ENCODE results near the gene MYRF. TPM values are rescaled to one million over a fixed set of nuclear protein-coding genes. Genes with fewer than 3 reads are reported as not detected.

Gene MYRF
- total and polyA plus RNA-seq, 2 of the 13 experiments (the other 11 are each of a cell fraction or from before 2014, with no cell fraction given): 10.2 to 25.9 TPM

DNA sequence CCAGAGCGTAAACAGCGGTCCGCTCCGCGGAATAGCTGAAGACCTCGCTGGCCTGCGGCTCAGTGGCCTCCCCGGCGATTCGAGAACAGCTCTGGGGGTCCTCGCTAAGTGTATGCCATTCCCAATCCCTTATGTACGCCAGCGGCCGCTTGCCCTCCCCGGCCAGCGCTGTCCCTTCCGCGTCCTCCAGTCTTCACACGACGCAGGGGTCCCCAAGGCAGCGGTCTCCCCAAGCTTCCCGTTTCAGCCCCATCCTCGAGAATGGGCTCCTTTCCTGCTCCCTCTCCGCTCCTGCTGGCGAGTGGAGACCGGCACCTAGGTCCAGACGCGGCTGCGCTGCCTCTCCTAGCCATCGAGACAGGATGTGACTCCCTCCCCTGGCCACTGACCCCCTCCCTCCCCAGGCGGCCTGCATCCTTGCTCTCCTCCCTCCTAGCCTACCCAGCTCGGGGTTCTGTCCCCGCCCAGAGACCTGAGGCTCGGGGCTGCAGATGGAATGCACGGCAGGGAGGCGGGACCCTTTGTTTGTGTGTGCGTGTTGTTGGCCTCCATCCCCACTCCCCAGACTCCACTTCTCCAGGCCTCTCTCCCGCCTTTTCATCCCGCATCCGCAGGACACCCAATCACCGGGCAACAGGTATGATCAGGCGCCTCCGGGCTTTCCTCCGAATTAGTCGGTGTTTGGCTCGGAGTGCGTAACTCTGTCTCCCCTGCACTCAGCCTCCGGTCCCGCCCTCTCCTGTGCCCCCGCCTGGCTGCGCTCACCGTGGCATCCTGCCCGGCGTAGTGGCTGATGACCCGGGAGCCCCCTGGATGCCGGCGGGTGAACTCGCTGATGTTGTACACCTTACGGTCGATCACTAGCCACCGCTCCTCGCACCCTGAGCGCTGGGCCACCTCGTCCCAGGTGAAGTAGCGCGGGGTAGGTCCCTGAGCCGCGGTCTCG, 63.6 kb downstream of the MYRF start (continued):
- TF ChIP-seq, protein P1, sequence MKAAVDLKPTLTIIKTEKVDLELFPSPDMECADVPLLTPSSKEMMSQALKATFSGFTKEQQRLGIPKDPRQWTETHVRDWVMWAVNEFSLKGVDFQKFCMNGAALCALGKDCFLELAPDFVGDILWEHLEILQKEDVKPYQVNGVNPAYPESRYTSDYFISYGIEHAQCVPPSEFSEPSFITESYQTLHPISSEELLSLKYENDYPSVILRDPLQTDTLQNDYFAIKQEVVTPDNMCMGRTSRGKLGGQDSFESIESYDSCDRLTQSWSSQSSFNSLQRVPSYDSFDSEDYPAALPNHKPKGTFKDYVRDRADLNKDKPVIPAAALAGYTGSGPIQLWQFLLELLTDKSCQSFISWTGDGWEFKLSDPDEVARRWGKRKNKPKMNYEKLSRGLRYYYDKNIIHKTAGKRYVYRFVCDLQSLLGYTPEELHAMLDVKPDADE (CRISPR knock-in tag; IDR thresholded peaks at IDR 0.05): no peak
- TF ChIP-seq ZSCAN30 (CRISPR knock-in tag; IDR thresholded peaks at IDR 0.05) (no peak), HNRNPL (IDR thresholded peaks at IDR 0.05; ENCODE audit: low read depth, low read length) (no peak; the same call in 1 of the 2 replicates), DR1 (CRISPR knock-in tag; IDR thresholded peaks at IDR 0.05) (no peak), ELF4 (CRISPR knock-in tag; IDR thresholded peaks at IDR 0.05; ENCODE audit: borderline replicate concordance) (peak; percentile 7; the same call in 1 of the 2 replicates), SMARCE1 (IDR thresholded peaks at IDR 0.05; ENCODE audit: borderline replicate concordance) (no peak), ZNF619 (CRISPR knock-in tag; IDR thresholded peaks at IDR 0.05) (peak; percentile 53; the same call in 1 of the 2 replicates), THAP11 (CRISPR knock-in tag; IDR thresholded peaks at IDR 0.05) (no peak), SAFB2 (CRISPR knock-in tag; IDR thresholded peaks at IDR 0.05; ENCODE audit: borderline replicate concordance, low read depth) (no peak), ZNF138 (CRISPR knock-in tag; IDR thresholded peaks at IDR 0.05; ENCODE audit: low read depth) (0 out of 2 replicates have a peak, but pooled peaks have one; percentile 60), ZNF670 (CRISPR knock-in tag; IDR thresholded peaks at IDR 0.05; ENCODE audit: borderline replicate concordance) (peak; percentile 61; the same call in 1 of the 2 replicates), MYC (CRISPR knock-in tag; IDR thresholded peaks at IDR 0.05; ENCODE audit: borderline replicate concordance) (no peak), HOXD1 (CRISPR knock-in tag; IDR thresholded peaks at IDR 0.05) (peak; percentile 59; the same call in 1 of the 2 replicates), TOE1 (CRISPR knock-in tag; IDR thresholded peaks at IDR 0.05) (no peak), FOSL1 (CRISPR knock-in tag; IDR thresholded peaks at IDR 0.05; ENCODE audit: borderline replicate concordance) (no peak), ZMYM2 (CRISPR knock-in tag; IDR thresholded peaks at IDR 0.05) (no peak), ZNF256 (CRISPR knock-in tag; conservative IDR thresholded peaks at IDR 0.05) (no peak)
- TF ChIP-seq, protein P2, sequence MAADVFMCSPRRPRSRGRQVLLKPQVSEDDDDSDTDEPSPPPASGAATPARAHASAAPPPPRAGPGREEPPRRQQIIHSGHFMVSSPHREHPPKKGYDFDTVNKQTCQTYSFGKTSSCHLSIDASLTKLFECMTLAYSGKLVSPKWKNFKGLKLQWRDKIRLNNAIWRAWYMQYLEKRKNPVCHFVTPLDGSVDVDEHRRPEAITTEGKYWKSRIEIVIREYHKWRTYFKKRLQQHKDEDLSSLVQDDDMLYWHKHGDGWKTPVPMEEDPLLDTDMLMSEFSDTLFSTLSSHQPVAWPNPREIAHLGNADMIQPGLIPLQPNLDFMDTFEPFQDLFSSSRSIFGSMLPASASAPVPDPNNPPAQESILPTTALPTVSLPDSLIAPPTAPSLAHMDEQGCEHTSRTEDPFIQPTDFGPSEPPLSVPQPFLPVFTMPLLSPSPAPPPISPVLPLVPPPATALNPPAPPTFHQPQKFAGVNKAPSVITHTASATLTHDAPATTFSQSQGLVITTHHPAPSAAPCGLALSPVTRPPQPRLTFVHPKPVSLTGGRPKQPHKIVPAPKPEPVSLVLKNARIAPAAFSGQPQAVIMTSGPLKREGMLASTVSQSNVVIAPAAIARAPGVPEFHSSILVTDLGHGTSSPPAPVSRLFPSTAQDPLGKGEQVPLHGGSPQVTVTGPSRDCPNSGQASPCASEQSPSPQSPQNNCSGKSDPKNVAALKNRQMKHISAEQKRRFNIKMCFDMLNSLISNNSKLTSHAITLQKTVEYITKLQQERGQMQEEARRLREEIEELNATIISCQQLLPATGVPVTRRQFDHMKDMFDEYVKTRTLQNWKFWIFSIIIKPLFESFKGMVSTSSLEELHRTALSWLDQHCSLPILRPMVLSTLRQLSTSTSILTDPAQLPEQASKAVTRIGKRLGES (CRISPR knock-in tag; IDR thresholded peaks at IDR 0.05; ENCODE audit: borderline replicate concordance): no peak
- TF ChIP-seq, protein P3, sequence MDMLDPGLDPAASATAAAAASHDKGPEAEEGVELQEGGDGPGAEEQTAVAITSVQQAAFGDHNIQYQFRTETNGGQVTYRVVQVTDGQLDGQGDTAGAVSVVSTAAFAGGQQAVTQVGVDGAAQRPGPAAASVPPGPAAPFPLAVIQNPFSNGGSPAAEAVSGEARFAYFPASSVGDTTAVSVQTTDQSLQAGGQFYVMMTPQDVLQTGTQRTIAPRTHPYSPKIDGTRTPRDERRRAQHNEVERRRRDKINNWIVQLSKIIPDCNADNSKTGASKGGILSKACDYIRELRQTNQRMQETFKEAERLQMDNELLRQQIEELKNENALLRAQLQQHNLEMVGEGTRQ (IDR thresholded peaks at IDR 0.05; ENCODE audit: low read depth, low read length): no peak
- TF ChIP-seq, protein P3 (CRISPR knock-in tag; IDR thresholded peaks at IDR 0.05; ENCODE audit: borderline replicate concordance): no peak
- TF ChIP-seq, protein P4, sequence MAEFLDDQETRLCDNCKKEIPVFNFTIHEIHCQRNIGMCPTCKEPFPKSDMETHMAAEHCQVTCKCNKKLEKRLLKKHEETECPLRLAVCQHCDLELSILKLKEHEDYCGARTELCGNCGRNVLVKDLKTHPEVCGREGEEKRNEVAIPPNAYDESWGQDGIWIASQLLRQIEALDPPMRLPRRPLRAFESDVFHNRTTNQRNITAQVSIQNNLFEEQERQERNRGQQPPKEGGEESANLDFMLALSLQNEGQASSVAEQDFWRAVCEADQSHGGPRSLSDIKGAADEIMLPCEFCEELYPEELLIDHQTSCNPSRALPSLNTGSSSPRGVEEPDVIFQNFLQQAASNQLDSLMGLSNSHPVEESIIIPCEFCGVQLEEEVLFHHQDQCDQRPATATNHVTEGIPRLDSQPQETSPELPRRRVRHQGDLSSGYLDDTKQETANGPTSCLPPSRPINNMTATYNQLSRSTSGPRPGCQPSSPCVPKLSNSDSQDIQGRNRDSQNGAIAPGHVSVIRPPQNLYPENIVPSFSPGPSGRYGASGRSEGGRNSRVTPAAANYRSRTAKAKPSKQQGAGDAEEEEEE (CRISPR knock-in tag; IDR thresholded peaks at IDR 0.05; ENCODE audit: borderline replicate concordance): peak; percentile 80

Data from HepG2 (cell line).